Measurements from ENCODE around the gene CES4A. TPM values are rescaled to one million over a fixed set of nuclear protein-coding genes. Genes with fewer than 3 reads are reported as not detected.
A peak's percentile ranks its signal among the peaks of the same experiment; 100 is the strongest.

Gene CES4A
- total and polyA plus RNA-seq, 9 of the 15 experiments (the other 6 are each of a cell fraction or from before 2014, with no cell fraction given), result 0.09 to 0.13 (median 0.11) TPM; not detected in 6

- TF ChIP-seq ZNF184 (CRISPR knock-in tag; IDR thresholded peaks at IDR 0.05) (no peak), NFIX (CRISPR knock-in tag; IDR thresholded peaks at IDR 0.05; ENCODE audit: low read depth) (no peak), ZNF354B (CRISPR knock-in tag; IDR thresholded peaks at IDR 0.05) (no peak), MGA (IDR thresholded peaks at IDR 0.05) (peak; percentile 24; the same call in 1 of the 2 replicates), KAT7 (CRISPR knock-in tag; IDR thresholded peaks at IDR 0.05; ENCODE audit: borderline replicate concordance) (peak; percentile 91; the same call in 1 of the 2 replicates), THAP12 (CRISPR knock-in tag; IDR thresholded peaks at IDR 0.05) (0 out of 2 replicates have a peak, but pooled peaks have one; percentile 20), PHTF2 (CRISPR knock-in tag; IDR thresholded peaks at IDR 0.05) (no peak), ERF (CRISPR knock-in tag; IDR thresholded peaks at IDR 0.05) (no peak), GATAD2A (IDR thresholded peaks at IDR 0.05) (no peak), CBX1 (IDR thresholded peaks at IDR 0.05; ENCODE audit: low read depth) (no peak; the same call in 1 of the 2 replicates)
Measured at GRCh38 chr16:67029254-67030096, 41.1 kb downstream of the CES4A start (continued).

Measured in K562 (cell line).